GM11168 (cell line): Measurements from ENCODE around the gene ABRACL.

Experiments used
- in situ Hi-C: fragments of 300-500 bp; cut with MboI; formaldehyde crosslinking; loops from one replicate; pipeline ENCODE4 v1.12.0; 2022; ENCODE audit warnings: low sequenced_read_pairs; ENCODE audit not compliant: unreplicated experiment

ABRACL gene

DNA sequence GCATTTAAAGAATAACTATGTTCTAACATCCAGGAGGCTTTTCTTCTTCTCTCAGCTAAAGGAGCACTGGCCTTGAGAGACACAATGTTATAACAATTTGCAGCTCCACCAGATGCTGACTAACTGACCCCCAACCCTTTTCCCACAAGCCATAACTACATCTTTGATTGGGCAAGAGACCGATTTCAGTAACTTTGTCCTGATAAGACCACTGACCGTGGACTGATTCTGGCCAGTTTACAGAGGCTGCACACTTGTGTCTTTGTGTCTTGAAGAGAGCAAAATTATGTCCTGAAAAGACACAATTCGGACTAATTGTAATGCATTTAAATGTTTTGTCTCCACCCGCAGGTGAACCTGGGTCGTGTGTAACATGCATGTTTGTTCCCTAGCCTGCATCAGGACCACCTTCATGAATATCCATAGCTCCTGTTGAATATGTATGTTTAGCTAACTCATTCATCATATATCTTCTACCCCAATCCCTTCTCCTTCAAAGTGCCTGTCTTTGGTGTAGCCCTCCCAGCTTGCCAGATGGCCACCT lies 22.3 kb downstream of the ABRACL start:
- in situ Hi-C loops = no loop called here

DNA sequence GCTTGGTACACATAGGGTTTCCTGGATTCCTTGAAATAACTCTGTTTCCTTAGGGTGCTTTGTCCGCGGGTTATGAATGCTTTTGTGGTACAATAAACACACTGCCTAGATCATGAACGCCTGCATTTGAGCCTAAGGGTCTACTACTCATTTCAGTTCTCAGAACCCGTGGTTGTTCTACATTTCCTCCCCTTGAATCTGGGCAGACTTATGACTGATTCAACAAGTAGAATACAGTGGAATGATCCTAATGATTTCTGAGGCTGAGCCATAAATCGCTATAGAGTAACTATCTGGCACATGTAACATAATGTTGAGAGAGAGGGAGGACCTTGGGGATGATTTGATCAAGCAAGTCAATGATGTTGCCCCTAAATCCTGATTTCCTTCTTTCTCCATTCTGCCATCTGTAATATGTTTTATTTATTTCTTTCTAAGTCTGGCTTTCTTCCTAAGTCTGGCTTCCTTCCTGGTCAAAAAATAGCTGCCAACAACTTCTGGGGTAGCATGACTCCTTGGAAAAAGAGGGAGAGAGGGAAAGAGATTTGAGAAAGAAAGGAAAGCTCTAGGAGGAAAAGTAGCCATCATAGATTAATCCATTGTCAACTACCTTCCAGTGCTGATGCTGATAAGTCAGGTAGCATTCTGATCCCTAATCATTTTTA lies 23.0 kb downstream of the ABRACL start:
- in situ Hi-C loops = no loop called here

DNA sequence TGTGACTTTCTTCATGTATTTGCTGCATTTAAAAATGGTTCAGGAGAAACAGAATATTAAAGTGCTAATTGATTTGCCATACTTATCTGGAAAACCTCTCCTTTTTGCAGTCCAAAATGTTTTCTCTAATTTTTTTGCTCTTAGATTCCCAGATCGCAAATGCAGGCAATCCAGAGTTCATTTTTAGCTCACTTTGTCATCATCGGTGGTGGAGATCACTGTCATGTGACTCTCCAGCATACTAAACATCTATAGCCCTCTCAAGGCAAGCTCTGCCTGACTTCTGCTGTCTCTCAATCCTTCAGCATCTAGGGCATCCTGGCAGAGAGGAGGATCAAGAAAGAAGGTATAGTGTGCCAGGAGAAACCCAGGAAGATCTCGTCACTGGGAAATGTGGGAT lies 24.8 kb downstream of the ABRACL start:
- in situ Hi-C loops = no loop called here

DNA sequence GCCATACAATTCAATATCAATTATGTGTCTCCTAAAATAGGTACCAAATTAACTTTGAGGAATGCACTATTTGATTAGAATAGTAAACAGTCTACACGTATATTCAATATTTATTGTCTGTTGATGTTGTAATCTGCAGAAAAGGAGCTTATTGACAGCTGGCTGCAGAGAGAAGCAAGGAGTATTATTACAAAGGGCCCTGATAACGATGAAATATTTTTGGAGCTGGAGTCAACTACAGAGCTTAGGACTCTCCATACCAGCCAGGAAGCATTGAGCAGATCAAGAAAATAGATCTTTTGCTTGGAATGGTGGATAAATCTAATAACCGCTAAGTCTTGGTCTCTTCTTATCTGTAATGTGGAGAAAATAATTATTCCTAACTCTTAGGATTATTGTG lies 25.5 kb downstream of the ABRACL start:
- in situ Hi-C loops = no loop called here

DNA sequence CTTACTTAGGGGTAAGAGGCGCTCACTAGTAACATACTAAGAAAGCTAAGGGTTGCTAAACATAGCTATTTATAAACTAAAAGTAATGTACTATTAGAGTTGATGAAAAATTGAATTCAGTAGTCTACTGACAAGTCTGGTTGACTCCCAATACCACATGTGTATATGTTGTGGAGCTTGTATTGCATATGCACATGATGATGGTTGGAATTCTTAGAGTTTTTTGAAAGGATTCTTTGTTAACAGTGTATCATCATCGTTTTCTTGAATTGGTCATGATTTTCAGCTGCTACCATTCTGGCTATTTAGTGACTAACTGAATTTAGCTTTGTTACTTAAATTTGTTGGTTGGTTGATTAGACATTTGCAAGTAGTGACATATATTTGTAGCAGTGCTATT lies 27.2 kb downstream of the ABRACL start:
- in situ Hi-C loops = no loop called here

DNA sequence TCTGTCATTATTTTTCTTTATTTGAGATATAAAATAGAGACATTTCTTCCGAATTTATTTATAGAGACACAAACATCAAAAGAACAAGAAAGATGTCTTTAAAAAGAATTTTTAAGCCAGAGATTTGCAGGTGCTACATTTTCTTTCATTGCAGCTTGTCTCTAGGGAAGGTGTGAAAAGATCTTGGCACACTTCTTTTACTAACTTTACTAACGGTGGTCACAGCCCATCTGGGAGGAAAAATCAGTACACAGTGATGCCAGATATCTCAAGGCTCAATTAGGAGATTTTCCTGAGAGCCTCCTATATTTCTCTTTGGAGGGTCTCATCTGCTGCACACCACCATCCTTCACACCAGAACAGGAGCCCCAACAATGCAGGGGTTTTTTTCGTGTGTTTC lies 29.5 kb downstream of the ABRACL start:
- in situ Hi-C loops = no loop called here

DNA sequence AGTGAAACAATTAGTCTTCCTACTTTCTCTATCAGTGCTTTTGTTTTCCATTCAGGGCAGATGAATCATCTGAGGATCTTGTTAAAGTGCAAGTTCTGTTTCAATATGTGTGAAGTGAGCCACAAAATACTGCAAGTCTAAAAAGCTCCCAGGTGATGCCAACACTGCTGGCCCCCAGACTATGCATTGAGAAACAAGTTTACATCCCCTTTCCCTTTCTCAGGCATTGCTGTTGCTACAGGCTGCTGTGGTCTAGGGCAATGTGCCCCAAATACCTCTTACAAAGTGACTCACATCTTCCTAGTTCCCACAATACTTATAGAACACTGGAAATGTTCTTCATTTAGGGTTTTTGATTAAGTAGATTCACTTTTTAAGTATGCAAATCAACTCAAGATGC lies 31.8 kb downstream of the ABRACL start:
- in situ Hi-C loops = no loop called here

DNA sequence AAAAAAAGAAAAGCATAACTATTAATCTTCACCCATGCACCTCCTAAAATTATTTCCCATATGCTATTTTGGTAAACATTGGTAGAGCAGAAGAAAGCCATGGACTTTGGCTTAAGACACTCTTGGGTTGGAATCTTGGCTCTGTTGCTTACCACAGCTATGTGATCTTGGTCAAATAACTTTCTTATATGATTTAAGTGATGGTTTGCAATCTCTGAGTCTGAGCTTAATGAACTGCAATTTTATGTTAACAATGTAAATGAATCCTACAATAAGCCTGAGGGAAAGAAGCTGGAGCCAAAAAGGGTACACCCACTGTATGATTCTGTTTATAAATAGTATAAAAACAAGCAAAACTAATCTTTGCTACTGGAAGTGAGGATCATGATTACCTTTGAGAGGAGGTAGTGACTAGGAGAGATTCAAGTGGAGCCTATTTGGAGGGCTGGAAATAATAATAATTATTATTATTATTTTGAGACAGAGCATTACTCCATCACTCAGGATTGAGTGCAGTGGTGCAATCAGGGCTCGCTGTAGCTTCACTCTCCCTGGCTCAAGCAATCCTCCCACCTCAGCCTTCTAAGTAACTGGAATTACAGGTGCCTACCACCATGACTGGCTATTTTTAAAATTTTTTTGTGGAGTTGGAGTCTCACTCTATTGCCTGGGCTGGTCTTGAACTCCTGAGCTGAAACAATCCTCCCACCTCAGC lies 34.5 kb downstream of the ABRACL start:
- in situ Hi-C loops = no loop called here

DNA sequence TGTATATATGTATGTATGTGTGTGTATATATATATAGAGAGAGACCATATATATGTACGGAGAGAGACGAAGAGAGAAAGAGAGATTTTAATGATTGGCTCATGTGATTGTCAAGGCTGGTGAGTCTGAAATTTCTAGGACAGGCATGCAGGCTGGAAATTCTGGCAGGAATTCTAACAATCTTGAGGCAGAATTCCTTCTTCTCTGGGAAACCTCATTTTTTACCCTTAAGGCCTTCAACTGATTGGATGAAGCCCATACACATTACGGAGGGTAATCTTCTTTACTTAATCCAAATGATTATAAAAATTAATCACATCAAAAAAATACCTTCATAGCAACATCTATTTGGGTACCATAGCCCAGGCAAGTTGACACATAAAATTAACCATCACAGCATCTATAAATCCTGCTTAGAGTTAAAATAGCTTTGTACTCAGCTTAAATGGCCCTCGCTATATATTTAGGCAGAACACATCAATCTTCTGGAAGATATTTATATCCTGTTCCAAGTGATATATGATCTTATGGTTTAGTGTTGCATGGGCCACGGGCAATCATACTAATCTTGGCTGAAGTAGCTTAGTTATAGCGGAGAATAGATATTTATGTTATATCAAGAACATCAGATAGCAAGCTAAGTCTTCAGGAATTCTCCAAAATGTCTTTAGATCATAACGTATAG lies 36.6 kb downstream of the ABRACL start:
- in situ Hi-C loops = no loop called here

DNA sequence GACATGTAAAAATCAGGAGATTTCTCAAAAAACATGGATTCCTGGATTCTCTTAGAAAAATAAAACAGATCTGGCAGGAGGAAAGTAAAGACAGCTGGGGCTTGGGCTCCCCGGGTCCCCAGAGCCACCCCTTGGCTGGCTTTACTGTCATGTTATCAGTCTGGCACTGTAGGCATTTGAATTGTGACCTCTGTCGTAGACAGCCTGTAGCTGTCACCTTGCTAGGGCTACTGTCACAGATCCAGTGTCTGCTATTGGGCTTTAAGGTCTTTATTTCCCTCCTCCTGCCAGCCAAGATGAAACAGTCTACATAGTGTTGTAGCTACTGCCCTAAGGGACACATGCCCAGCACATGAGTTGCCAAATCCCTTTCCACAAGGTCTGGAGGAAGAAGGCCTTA lies 37.5 kb downstream of the ABRACL start:
- in situ Hi-C loops = no loop called here

DNA sequence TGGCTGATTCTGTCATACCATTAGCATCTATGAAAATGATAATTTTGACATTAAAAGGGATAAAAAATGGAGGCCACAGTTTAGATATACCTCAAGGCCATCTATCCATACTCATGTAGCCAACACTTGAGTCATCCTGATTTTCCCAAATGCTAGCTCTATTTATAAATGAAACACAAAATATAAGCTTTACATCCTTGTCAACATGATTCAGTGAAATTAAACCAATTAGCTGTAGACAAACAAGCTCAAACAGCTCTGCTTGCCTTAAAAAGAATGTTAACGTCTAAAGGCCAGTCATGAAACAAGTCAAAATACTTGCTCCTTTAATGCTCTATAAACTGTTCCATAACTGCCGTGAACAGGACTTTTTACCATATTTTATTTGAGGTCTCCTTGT lies 40.3 kb downstream of the ABRACL start:
- in situ Hi-C loops = no loop called here

DNA sequence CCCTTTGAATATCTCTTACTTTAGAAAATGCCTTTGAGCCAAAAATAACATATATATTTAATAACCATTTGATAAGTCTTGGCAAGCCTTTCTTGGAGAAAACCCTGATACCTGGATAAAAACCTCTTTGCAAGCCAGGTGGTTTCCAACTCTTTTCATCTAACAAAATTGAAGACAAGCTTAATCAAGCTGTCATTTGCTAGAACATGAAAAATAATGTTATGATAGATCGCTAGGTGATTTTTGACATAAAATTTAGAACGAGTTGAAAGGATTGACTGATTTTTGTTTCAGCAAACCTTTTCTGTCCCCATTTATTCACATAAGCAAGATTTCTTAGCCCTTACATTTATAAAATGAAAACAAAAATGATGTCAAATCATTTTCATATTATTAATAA lies 44.6 kb downstream of the ABRACL start:
- in situ Hi-C loops = no loop called here

DNA sequence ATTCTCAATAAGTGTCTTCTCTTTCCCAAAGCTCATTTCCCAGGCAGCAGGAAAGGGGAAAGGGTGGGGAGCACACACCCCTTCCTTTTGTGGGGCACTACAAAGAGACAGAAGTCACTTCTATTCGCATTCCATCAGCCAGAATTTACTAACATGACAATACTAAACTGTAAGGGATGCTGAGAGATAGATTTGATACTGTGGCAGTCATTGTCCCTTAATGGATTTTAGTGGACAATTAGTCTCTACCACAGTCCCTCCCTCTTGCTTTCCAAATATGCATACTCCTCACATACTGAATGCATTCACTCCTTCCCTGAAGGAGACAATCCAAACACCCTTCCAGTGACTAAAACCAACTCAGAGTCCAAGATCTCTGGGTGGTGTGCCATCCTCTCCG lies 50.5 kb downstream of the ABRACL start:
- in situ Hi-C loops = no loop called here

DNA sequence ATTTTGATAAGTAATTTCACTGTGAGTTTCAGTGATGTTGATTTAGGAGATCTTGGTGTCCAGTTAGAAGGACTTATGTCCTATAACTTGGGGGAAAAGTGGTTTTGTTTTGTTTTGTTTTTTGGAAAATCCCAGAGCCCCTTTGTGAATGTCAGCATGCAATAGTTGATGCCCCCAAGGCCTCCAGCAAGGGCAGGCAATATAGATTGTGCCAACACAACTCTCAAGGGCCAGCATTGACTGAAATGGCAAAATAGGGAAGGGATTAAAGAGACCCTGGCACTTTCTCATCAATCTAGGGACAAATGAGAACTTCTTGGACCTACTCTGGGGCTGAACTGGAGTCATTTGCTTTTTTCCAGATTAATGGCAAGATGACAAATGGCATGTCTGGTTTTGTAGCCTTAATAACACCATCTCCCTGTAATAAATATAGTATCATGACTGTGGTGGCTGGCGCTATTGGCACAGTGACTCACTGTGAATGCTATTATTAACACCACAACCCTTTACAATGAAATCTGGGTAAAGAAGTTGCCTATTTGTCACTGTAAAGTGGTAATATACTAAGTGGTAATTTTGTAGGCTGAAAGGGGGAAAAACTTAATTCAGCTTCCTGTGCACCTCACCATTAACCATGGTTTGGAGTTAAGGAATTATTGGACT lies 51.8 kb downstream of the ABRACL start:
- in situ Hi-C loops = no loop called here

DNA sequence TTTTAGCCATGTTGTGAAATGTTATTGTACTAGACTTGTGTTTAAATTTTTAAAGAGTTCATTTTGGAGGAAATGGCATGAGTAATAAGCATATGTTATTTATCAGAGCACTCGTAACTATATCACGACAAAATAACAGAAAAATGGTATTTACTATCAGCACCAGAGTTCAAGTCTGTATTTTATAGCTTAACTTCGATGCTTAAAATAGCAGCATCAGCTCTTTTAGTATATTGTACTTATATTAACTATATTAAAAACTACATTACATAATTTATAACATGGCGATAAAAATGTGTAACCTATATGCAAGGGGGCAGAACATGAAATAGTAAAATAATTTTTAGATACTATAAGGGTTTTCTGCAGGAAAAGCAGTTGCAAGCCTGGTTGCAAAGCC lies 52.9 kb downstream of the ABRACL start:
- in situ Hi-C loops = no loop called here

DNA sequence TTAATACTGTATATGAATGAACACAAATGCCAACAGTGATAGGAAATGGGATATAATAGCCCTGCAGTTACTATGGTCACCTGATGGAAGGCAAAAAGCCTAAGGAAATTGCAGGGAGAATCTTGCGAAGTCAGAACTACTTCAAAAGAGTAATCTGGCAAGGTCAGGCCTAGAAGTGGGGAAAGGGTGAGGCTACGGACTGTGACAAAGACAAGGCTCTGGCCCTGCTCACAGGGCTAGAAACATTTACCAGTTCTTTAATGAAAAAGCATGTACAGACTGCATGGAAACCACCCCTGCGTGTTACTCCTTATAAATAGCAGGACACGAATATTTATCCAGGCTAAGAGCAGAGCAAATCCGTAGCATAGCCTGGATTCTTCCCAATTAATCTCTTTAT lies 53.8 kb downstream of the ABRACL start:
- in situ Hi-C loops = no loop called here

DNA sequence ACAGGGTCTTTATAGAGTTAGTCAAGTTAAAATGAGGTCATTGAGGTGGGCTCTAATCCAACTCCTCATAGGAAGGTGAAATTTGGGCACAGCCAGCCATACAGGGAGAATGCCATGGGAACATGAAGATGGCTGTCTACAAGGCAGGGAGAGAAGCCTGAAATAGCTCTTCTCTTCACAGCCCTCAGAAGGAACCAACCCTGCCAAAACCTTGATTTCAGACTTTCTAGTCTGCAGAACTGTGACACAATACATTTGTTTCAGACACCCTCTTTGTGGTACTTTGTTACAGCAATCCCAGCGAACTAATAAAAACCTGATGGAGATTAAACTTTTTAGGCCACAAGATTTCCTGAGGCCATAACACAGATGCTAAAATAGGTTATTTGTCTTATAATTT lies 63.3 kb downstream of the ABRACL start:
- in situ Hi-C loops = no loop called here
